ENCODE data around the gene RPL39L.

RPL39L gene

GRCh38 chr3:187112934-187113793 lies 26.1 kb downstream of the RPL39L start:
- no peaks in the 10 kb centered on the region for H3K4me1 ChIP-seq (ENCODE audit: control insufficient read depth, insufficient read depth, low read length)
- no peak overlapping the region for H3K9ac ChIP-seq (ENCODE audit: low read length)
- no peaks in the 10 kb centered on the region for H3K27me3 ChIP-seq (replicated peaks; ENCODE audit: control insufficient read depth, insufficient read depth, low read length)
- H3K4me3 ChIP-seq (ENCODE audit: low read length), result no peak overlapping the region
- H3K36me3 ChIP-seq (ENCODE audit: control insufficient read depth, insufficient read depth, low read length, severe bottlenecking), result no peaks in the 10 kb centered on the region
- peak; percentile 64 for DNase-seq (ENCODE audit: low read depth)
- H3K9me3 ChIP-seq (ENCODE audit: control insufficient read depth, low read length), result no peaks in the 10 kb centered on the region

- H3K36me3 ChIP-seq (ENCODE audit: control insufficient read depth, insufficient read depth, low read length, severe bottlenecking), result no peaks in the 10 kb centered on the region
- no peak overlapping the region for H3K9ac ChIP-seq (ENCODE audit: low read length)
- H3K4me3 ChIP-seq (ENCODE audit: low read length), result no peak overlapping the region
- no peaks in the 10 kb centered on the region for H3K9me3 ChIP-seq (ENCODE audit: control insufficient read depth, low read length)
- H3K27me3 ChIP-seq (replicated peaks; ENCODE audit: control insufficient read depth, insufficient read depth, low read length), result no peaks in the 10 kb centered on the region
- DNase-seq (ENCODE audit: low read depth), result no peak
- H3K4me1 ChIP-seq (ENCODE audit: control insufficient read depth, insufficient read depth, low read length), result peaks cover 4% of the 10 kb centered on the region
These were observed 29.1 kb downstream of the RPL39L start for GRCh38 chr3:187110156-187110555.

- peaks cover 9% of the 10 kb centered on the region for H3K4me1 ChIP-seq (ENCODE audit: control insufficient read depth, insufficient read depth, low read length)
- H3K4me3 ChIP-seq (ENCODE audit: low read length), result no peak overlapping the region
- H3K36me3 ChIP-seq (ENCODE audit: control insufficient read depth, insufficient read depth, low read length, severe bottlenecking), result no peaks in the 10 kb centered on the region
- no peak overlapping the region for H3K9ac ChIP-seq (ENCODE audit: low read length)
- no peaks in the 10 kb centered on the region for H3K9me3 ChIP-seq (ENCODE audit: control insufficient read depth, low read length)
- H3K27me3 ChIP-seq (replicated peaks; ENCODE audit: control insufficient read depth, insufficient read depth, low read length), result no peaks in the 10 kb centered on the region
- DNase-seq (ENCODE audit: low read depth), result no peak
These were observed 31.3 kb downstream of the RPL39L start for GRCh38 chr3:187107989-187108388.

- no peaks in the 10 kb centered on the region for H3K27me3 ChIP-seq (replicated peaks; ENCODE audit: control insufficient read depth, insufficient read depth, low read length)
- H3K9ac ChIP-seq (ENCODE audit: low read length), result no peak overlapping the region
These were observed 33.6 kb downstream of the RPL39L start for GRCh38 chr3:187105700-187106099.

GRCh38 chr3:187104933-187105332 lies 34.4 kb downstream of the RPL39L start:
- DNase-seq (ENCODE audit: low read depth), result no peak
- no peaks in the 10 kb centered on the region for H3K36me3 ChIP-seq (ENCODE audit: control insufficient read depth, insufficient read depth, low read length, severe bottlenecking)
- no peaks in the 10 kb centered on the region for H3K27me3 ChIP-seq (replicated peaks; ENCODE audit: control insufficient read depth, insufficient read depth, low read length)
- peak overlapping the region; percentile 75 for H3K4me3 ChIP-seq (ENCODE audit: low read length)
- H3K4me1 ChIP-seq (ENCODE audit: control insufficient read depth, insufficient read depth, low read length), result peaks cover 24% of the 10 kb centered on the region
- peak overlapping the region; percentile 13 for H3K9ac ChIP-seq (ENCODE audit: low read length)
- H3K9me3 ChIP-seq (ENCODE audit: control insufficient read depth, low read length), result no peaks in the 10 kb centered on the region

More at GRCh38 chr3:187105700-187106099, 33.6 kb downstream of the RPL39L start:
- H3K9me3 ChIP-seq (ENCODE audit: control insufficient read depth, low read length), result no peaks in the 10 kb centered on the region
- peaks cover 24% of the 10 kb centered on the region for H3K4me1 ChIP-seq (ENCODE audit: control insufficient read depth, insufficient read depth, low read length)
- H3K4me3 ChIP-seq (ENCODE audit: low read length), result no peak overlapping the region
- no peak for DNase-seq (ENCODE audit: low read depth)
- no peaks in the 10 kb centered on the region for H3K36me3 ChIP-seq (ENCODE audit: control insufficient read depth, insufficient read depth, low read length, severe bottlenecking)

GRCh38 chr3:187104342-187104741 lies 35.0 kb downstream of the RPL39L start:
- no peak overlapping the region for H3K4me3 ChIP-seq (ENCODE audit: low read length)
- peaks cover 24% of the 10 kb centered on the region for H3K4me1 ChIP-seq (ENCODE audit: control insufficient read depth, insufficient read depth, low read length)

GRCh38 chr3:187103251-187103650 lies 36.0 kb downstream of the RPL39L start:
- no peak for DNase-seq (ENCODE audit: low read depth)
- Histone ChIP-seq H3K36me3 (ENCODE audit: control insufficient read depth, insufficient read depth, low read length, severe bottlenecking) (no peaks in the 10 kb centered on the region), H3K9me3 (ENCODE audit: control insufficient read depth, low read length) (no peaks in the 10 kb centered on the region), H3K4me1 (ENCODE audit: control insufficient read depth, insufficient read depth, low read length) (peaks cover 24% of the 10 kb centered on the region), H3K4me3 (ENCODE audit: low read length) (no peak overlapping the region), H3K27me3 (replicated peaks; ENCODE audit: control insufficient read depth, insufficient read depth, low read length) (no peaks in the 10 kb centered on the region), H3K9ac (ENCODE audit: low read length) (no peak overlapping the region)

More at GRCh38 chr3:187104342-187104741, 35.0 kb downstream of the RPL39L start:
- DNase-seq (ENCODE audit: low read depth), result no peak
- no peaks in the 10 kb centered on the region for H3K9me3 ChIP-seq (ENCODE audit: control insufficient read depth, low read length)
- no peak overlapping the region for H3K9ac ChIP-seq (ENCODE audit: low read length)
- no peaks in the 10 kb centered on the region for H3K27me3 ChIP-seq (replicated peaks; ENCODE audit: control insufficient read depth, insufficient read depth, low read length)
- H3K36me3 ChIP-seq (ENCODE audit: control insufficient read depth, insufficient read depth, low read length, severe bottlenecking), result no peaks in the 10 kb centered on the region

- Histone ChIP-seq H3K9me3 (ENCODE audit: control insufficient read depth, low read length) (no peaks in the 10 kb centered on the region), H3K4me1 (ENCODE audit: control insufficient read depth, insufficient read depth, low read length) (peaks cover 24% of the 10 kb centered on the region), H3K9ac (ENCODE audit: low read length) (peak overlapping the region; percentile 74), H3K36me3 (ENCODE audit: control insufficient read depth, insufficient read depth, low read length, severe bottlenecking) (no peaks in the 10 kb centered on the region), H3K27me3 (replicated peaks; ENCODE audit: control insufficient read depth, insufficient read depth, low read length) (no peaks in the 10 kb centered on the region), H3K4me3 (ENCODE audit: low read length) (peak overlapping the region; percentile 75)
- no peak for DNase-seq (ENCODE audit: low read depth)
These were observed 37.1 kb downstream of the RPL39L start for GRCh38 chr3:187102073-187102634.

- peak; percentile 70 for DNase-seq (ENCODE audit: low read depth)
- Histone ChIP-seq H3K4me3 (ENCODE audit: low read length) (peak overlapping the region; percentile 75), H3K9me3 (ENCODE audit: control insufficient read depth, low read length) (peaks cover 2% of the 10 kb centered on the region), H3K9ac (ENCODE audit: low read length) (peak overlapping the region; percentile 74), H3K4me1 (ENCODE audit: control insufficient read depth, insufficient read depth, low read length) (peaks cover 24% of the 10 kb centered on the region), H3K36me3 (ENCODE audit: control insufficient read depth, insufficient read depth, low read length, severe bottlenecking) (no peaks in the 10 kb centered on the region), H3K27me3 (replicated peaks; ENCODE audit: control insufficient read depth, insufficient read depth, low read length) (no peaks in the 10 kb centered on the region)
These were observed 37.9 kb downstream of the RPL39L start for GRCh38 chr3:187101184-187102072.

- no peak for DNase-seq (ENCODE audit: low read depth)
- H3K4me3 ChIP-seq (ENCODE audit: low read length), result no peak overlapping the region
- no peaks in the 10 kb centered on the region for H3K36me3 ChIP-seq (ENCODE audit: control insufficient read depth, insufficient read depth, low read length, severe bottlenecking)
- peaks cover 3% of the 10 kb centered on the region for H3K9me3 ChIP-seq (ENCODE audit: control insufficient read depth, low read length)
- H3K9ac ChIP-seq (ENCODE audit: low read length), result no peak overlapping the region
- H3K4me1 ChIP-seq (ENCODE audit: control insufficient read depth, insufficient read depth, low read length), result peaks cover 15% of the 10 kb centered on the region
- H3K27me3 ChIP-seq (replicated peaks; ENCODE audit: control insufficient read depth, insufficient read depth, low read length), result no peaks in the 10 kb centered on the region
These were observed 40.3 kb downstream of the RPL39L start for GRCh38 chr3:187098923-187099512.
